Measurements from ENCODE around the gene ZNF862.
"Not testable (repeated sequence)": the region's sequence is repeated elsewhere in the genome, so short reads cannot be mapped to it uniquely, and the experiment has no call there.

The ZNF862 gene

DNA sequence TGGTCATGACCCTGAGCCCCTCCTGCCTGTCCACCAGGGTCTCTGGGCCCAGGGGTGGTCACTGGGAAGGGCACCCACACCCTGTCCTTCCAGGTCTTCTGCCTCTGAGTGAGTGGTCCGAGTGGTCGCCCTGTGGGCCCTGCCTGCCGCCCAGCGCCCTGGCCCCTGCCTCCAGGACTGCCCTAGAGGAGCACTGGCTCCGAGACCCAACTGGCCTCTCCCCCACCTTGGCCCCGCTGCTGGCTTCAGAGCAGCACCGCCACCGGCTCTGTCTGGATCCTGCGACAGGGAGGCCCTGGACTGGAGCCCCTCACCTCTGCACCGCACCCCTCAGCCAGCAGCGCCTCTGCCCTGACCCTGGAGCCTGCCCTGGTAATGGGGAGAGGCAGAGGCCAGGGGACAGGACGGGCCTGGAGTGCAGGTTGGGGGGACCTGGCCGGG is 13.9 kb upstream of the ZNF862 start:
- peaks cover 7 to 10% of the 10 kb centered on the region in 2 donors for H3K4me1 ChIP-seq (ENCODE audit: control insufficient read depth in 2 of 2, insufficient read depth in 2 of 2, low read length in 2 of 2)
- peaks cover 0 to 2% of the 10 kb centered on the region in 2 donors for H3K27me3 ChIP-seq (ENCODE audit: control insufficient read depth in 2 of 2, insufficient read depth in 2 of 2, low read length in 2 of 2)
- no peak overlapping the region for H3K4me3 ChIP-seq (ENCODE audit: low read length in 2 of 2)
- H3K9me3 ChIP-seq (ENCODE audit: control insufficient read depth in 2 of 2, low read length in 2 of 2), result no peaks in the 10 kb centered on the region
- no peaks in the 10 kb centered on the region for H3K36me3 ChIP-seq (ENCODE audit: control insufficient read depth in 2 of 2, insufficient read depth in 2 of 2, low read length in 2 of 2)
- no peak overlapping the region for H3K27ac ChIP-seq (ENCODE audit: low read depth in 2 of 2, low read length in 2 of 2)
- H3K9ac ChIP-seq (ENCODE audit: low read depth in 1 of 2, low read length in 2 of 2), result no peak overlapping the region

DNA sequence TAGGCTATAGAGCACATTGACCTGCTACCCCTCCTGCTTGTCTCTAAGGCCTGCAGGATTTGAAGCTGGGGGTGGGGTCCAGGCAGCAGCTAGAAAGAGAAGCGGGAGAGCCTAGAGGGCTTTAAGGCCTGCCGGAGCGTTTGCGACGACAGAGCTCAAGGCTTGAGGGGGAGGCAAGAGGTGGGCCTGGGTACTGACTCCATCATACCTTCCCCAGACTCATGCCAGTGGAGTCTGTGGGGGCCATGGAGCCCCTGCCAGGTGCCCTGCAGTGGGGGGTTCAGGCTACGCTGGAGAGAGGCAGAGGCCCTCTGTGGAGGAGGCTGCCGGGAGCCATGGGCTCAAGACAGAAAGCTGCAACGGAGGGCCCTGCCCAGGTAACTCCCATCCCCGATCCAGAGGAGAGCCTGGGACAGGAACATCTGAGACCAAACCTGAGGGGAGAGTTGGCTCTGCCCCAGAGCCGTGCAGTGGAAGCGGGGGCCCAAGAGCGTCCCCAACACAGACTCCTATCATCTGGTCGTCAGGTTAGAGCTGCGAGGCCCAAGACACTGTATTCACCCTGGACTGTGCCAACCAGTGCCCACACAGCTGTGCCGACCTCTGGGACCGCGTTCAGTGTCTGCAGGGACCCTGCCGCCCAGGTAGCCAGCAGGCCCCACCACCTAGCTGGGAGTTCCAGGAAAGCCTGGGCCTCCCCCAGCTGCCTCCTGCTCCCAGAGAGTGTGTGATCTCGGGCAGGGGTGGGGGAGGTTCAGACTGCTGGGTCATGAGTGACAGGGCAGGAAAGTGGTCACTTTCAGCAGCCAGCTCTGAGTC is 13.2 kb upstream of the ZNF862 start:
- Histone ChIP-seq H3K9me3 (ENCODE audit: control insufficient read depth in 2 of 2, low read length in 2 of 2) (no peaks in the 10 kb centered on the region), H3K4me3 (ENCODE audit: low read length in 2 of 2) (no peak overlapping the region), H3K4me1 (ENCODE audit: control insufficient read depth in 2 of 2, insufficient read depth in 2 of 2, low read length in 2 of 2) (peaks cover 7 to 10% of the 10 kb centered on the region in 2 donors), H3K27me3 (ENCODE audit: control insufficient read depth in 2 of 2, insufficient read depth in 2 of 2, low read length in 2 of 2) (peaks cover 0 to 2% of the 10 kb centered on the region in 2 donors), H3K9ac (ENCODE audit: low read depth in 1 of 2, low read length in 2 of 2) (no peak overlapping the region), H3K27ac (ENCODE audit: low read depth in 2 of 2, low read length in 2 of 2) (no peak overlapping the region), H3K36me3 (ENCODE audit: control insufficient read depth in 2 of 2, insufficient read depth in 2 of 2, low read length in 2 of 2) (no peaks in the 10 kb centered on the region)

DNA sequence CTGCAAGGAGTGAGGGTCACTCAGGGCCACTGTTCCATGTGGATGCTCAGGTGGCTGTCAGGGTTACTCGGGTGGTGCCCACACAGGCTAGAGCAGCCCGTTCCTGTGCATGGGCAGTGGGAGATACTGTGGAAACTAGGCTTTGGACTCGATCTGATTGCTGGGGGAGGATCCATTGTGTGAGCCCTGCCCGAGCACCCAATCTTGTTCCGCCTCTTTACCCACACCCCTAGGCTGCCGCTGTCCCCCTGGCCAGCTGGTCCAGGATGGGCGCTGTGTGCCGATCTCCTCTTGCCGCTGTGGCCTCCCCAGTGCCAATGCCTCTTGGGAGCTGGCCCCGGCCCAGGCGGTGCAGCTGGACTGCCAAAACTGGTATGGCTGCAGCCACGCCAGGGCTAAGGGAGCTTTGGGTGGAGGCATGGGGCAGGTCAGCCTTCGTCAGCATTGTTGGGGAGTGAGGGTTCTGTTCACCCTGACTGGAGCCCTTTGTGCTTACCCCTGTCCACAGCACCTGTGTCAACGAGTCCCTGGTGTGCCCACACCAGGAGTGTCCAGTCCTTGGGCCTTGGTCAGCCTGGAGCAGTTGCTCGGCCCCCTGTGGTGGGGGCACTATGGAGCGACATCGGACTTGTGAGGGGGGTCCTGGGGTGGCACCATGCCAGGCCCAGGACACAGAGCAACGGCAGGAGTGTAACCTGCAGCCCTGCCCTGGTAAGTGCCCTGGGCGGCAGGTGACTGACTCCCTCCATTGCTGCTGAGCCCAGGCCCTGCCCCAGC is 12.4 kb upstream of the ZNF862 start:
- no peaks in the 10 kb centered on the region for H3K36me3 ChIP-seq (ENCODE audit: control insufficient read depth in 2 of 2, insufficient read depth in 2 of 2, low read length in 2 of 2)

DNA sequence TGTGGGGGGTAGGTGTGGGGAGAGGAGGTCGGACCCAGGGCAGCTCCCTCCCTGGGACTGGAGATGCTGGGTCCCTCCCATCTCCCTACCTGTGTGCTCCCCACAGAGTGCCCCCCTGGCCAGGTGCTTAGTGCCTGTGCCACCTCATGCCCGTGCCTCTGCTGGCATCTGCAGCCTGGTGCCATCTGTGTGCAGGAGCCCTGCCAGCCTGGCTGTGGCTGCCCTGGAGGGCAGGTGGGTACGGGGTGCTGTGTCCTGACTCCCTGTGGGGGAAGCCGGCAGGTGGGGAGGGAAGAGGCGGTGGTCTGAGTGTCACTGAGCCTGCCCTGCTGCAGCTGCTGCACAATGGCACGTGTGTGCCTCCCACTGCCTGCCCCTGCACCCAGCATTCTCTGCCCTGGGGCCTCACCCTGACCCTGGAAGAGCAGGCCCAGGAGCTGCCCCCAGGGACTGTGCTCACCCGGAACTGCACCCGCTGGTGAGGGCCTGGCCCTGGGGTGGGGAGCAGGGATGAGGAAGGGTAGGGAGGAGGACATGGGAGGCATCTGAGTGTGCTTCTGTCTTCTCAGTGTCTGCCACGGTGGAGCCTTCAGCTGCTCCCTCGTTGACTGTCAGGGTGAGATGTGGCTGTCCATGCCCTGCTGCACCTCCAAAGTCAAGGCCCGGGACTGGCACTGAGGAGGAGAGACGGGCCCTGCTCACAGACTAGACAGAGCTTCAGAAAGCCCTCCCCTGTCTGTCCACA is 11.7 kb upstream of the ZNF862 start:
- Histone ChIP-seq H3K27ac (ENCODE audit: low read depth in 2 of 2, low read length in 2 of 2) (no peak overlapping the region), H3K9ac (ENCODE audit: low read depth in 1 of 2, low read length in 2 of 2) (no peak overlapping the region), H3K27me3 (ENCODE audit: control insufficient read depth in 2 of 2, insufficient read depth in 2 of 2, low read length in 2 of 2) (no peaks in the 10 kb centered on the region), H3K4me1 (ENCODE audit: control insufficient read depth in 2 of 2, insufficient read depth in 2 of 2, low read length in 2 of 2) (peaks cover 4% of the 10 kb centered on the region in 2 donors), H3K4me3 (ENCODE audit: low read length in 2 of 2) (no peak overlapping the region), H3K36me3 (ENCODE audit: control insufficient read depth in 2 of 2, insufficient read depth in 2 of 2, low read length in 2 of 2) (no peaks in the 10 kb centered on the region), H3K9me3 (ENCODE audit: control insufficient read depth in 2 of 2, low read length in 2 of 2) (no peaks in the 10 kb centered on the region)

More for the DNA sequence above, 12.4 kb upstream of the ZNF862 start:
- Histone ChIP-seq H3K27ac (ENCODE audit: low read depth in 2 of 2, low read length in 2 of 2) (no peak overlapping the region), H3K27me3 (ENCODE audit: control insufficient read depth in 2 of 2, insufficient read depth in 2 of 2, low read length in 2 of 2) (peaks cover 0 to 2% of the 10 kb centered on the region in 2 donors), H3K4me3 (ENCODE audit: low read length in 2 of 2) (no peak overlapping the region), H3K4me1 (ENCODE audit: control insufficient read depth in 2 of 2, insufficient read depth in 2 of 2, low read length in 2 of 2) (peaks cover 7 to 10% of the 10 kb centered on the region in 2 donors), H3K9ac (ENCODE audit: low read depth in 1 of 2, low read length in 2 of 2) (no peak overlapping the region), H3K9me3 (ENCODE audit: control insufficient read depth in 2 of 2, low read length in 2 of 2) (no peaks in the 10 kb centered on the region)

DNA sequence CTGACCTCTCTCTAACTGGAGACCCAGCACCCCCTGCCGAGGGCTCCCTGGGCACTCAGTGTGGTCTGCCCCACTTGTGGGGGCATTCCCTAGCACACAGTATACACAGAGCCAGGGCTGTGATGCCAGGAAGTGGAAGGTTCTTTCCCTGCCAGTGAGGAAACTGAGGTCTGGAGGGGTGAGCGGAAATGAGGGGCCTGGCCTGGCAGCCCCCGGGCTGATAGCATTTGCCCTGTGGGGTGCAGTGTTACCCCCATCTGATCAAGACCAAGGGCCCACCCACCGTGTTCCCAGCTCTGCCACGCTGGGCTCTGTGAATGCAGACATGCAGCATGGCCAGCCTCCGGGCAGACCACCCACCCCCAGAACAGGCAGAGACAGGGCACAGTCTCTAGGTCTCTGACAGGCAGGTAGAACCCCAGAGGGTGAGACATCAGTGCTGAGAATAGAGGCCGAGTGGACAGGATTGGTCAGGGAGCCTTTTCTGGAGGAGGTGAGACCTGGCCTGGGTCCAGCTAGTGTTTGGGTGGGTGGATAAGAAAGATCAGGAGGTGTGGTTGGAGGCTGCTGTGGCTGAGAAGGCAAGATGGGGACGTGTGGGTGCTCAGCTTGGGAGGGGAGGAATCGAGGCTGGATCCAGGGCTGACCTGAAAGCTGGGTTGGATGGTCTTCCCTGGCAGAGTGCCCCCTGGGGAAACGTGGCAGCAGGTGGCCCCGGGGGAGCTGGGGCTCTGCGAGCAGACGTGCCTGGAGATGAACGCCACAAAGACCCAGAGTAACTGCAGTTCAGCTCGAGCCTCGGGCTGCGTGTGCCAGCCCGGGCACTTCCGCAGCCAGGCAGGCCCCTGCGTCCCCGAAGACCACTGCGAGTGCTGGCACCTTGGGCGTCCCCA is 10.8 kb upstream of the ZNF862 start:
- Histone ChIP-seq H3K27ac (ENCODE audit: low read depth in 2 of 2, low read length in 2 of 2) (no peak overlapping the region), H3K4me1 (ENCODE audit: control insufficient read depth in 2 of 2, insufficient read depth in 2 of 2, low read length in 2 of 2) (no peaks in the 10 kb centered on the region), H3K4me3 (ENCODE audit: low read length in 2 of 2) (no peak overlapping the region), H3K36me3 (ENCODE audit: control insufficient read depth in 2 of 2, insufficient read depth in 2 of 2, low read length in 2 of 2) (no peaks in the 10 kb centered on the region), H3K27me3 (ENCODE audit: control insufficient read depth in 2 of 2, insufficient read depth in 2 of 2, low read length in 2 of 2) (peaks cover 0 to 2% of the 10 kb centered on the region in 2 donors), H3K9me3 (ENCODE audit: control insufficient read depth in 2 of 2, low read length in 2 of 2) (no peaks in the 10 kb centered on the region), H3K9ac (ENCODE audit: low read depth in 1 of 2, low read length in 2 of 2) (no peak overlapping the region)

DNA sequence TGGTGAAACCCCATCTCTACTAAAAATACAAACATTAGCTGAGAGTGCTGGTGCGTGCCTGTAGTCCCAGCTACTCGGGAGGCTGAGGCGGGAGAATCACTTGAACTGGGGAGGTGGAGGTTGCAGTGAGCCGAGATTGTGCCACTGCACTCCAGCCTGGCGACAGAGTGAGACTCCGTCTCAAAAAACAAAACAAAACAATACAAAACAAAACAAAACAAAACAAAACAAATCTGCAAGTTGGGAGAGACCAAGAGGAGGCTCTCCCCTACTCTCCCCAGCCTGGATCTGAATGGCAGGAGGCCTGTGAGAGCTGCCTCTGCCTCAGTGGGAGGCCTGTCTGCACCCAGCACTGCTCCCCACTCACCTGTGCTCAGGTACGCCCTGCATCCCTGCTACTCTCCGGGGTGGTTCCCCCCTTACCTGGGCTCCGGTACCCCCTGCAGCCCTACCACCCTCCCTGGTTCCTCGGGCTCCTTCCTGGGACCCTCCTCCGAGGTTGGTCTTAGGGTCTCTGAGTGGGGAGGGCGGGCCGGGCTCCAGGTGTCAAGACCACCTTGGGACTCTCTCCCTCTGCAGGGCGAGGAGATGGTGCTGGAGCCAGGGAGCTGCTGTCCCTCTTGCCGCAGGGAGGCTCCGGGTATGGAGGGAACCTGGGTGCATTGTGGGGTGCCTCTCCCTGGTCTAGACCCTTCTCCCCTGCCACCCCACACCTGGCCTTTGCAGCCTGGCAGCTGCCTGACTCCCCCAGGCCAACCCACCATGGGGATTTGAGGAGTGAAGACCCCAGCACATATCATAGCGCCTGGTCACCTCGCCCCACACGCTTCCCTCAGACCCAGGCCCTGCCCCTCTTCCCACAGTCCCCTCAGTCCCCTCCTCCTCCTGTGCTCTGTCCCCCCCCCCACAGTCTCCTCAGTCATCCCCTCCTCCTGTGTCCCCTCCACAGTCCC is 9.5 kb upstream of the ZNF862 start:
- Histone ChIP-seq H3K27me3 (ENCODE audit: control insufficient read depth in 2 of 2, insufficient read depth in 2 of 2, low read length in 2 of 2) (peaks cover 0 to 3% of the 10 kb centered on the region in 2 donors), H3K9me3 (ENCODE audit: control insufficient read depth in 2 of 2, low read length in 2 of 2) (no peaks in the 10 kb centered on the region), H3K9ac (ENCODE audit: low read depth in 1 of 2, low read length in 2 of 2) (no peak overlapping the region), H3K4me1 (ENCODE audit: control insufficient read depth in 2 of 2, insufficient read depth in 2 of 2, low read length in 2 of 2) (no peaks in the 10 kb centered on the region), H3K27ac (ENCODE audit: low read depth in 2 of 2, low read length in 2 of 2) (no peak overlapping the region), H3K4me3 (ENCODE audit: low read length in 2 of 2) (no peak overlapping the region), H3K36me3 (ENCODE audit: control insufficient read depth in 2 of 2, insufficient read depth in 2 of 2, low read length in 2 of 2) (no peaks in the 10 kb centered on the region)

DNA sequence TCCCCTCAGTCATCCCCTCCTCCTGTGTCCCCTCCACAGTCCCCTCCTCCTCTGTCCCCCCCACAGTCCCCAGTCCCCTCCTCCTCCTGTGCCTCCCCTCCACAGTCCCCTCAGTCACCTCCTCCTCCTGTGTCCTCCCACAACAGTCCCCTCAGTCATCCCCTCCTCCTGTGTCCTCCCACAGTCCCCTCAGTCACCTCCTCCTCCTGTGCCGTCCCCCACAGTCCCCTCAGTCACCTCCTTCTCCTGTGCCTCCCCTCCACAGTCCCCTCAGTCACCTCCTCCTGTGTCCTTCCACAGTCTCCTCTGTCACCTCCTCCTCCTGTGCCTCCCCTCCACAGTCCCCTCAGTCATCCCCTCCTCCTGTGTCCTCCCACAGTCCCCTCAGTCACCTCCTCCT is 7.6 kb upstream of the ZNF862 start:
- not testable (repeated sequence) for H3K9me3 ChIP-seq (ENCODE audit: control insufficient read depth in 2 of 2, low read length in 2 of 2); H3K36me3 ChIP-seq (ENCODE audit: control insufficient read depth in 2 of 2, insufficient read depth in 2 of 2, low read length in 2 of 2); H3K27me3 ChIP-seq (ENCODE audit: control insufficient read depth in 2 of 2, insufficient read depth in 2 of 2, low read length in 2 of 2); H3K27ac ChIP-seq (ENCODE audit: low read depth in 2 of 2, low read length in 2 of 2); H3K4me3 ChIP-seq (ENCODE audit: low read length in 2 of 2); H3K4me1 ChIP-seq (ENCODE audit: control insufficient read depth in 2 of 2, insufficient read depth in 2 of 2, low read length in 2 of 2); H3K9ac ChIP-seq (ENCODE audit: low read depth in 1 of 2, low read length in 2 of 2)

DNA sequence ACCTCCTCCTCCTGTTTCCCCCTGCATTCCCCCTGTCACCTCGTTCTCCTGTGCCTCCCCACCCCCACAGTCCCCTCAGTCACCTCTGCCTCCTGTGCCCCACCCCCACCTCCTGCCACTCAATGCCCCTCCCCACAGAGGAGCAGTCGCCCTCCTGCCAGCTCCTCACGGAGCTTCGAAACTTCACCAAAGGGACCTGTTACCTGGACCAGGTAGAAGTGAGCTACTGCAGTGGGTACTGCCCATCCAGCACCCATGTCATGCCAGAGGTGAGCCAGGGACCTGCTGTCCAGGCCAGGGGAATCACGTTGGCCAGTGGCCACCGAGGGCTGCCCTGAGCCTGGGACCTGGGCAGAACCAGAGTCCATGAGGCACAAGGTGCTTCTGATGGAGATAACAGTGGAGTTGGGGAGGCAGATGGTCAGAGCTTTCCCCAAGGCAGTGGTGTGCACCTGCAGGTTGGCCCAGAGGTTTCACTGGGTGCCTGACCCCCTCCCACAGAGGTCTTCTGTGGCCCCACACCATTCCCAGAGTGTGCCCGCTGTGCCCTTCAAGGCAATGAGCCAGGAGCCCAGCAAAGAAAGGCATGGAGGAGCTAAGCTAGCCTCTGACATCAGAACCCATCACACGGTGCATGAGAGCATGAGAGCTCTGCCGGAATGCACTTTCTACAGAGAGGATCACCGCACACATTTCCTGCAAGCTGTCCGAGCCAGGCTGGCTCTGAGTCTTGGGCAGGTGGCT is 7.0 kb upstream of the ZNF862 start:
- Histone ChIP-seq H3K27me3 (ENCODE audit: control insufficient read depth in 2 of 2, insufficient read depth in 2 of 2, low read length in 2 of 2) (peaks cover 0 to 3% of the 10 kb centered on the region in 2 donors), H3K4me3 (ENCODE audit: low read length in 2 of 2) (no peak overlapping the region), H3K36me3 (ENCODE audit: control insufficient read depth in 2 of 2, insufficient read depth in 2 of 2, low read length in 2 of 2) (no peaks in the 10 kb centered on the region), H3K9me3 (ENCODE audit: control insufficient read depth in 2 of 2, low read length in 2 of 2) (no peaks in the 10 kb centered on the region), H3K4me1 (ENCODE audit: control insufficient read depth in 2 of 2, insufficient read depth in 2 of 2, low read length in 2 of 2) (no peaks in the 10 kb centered on the region), H3K9ac (ENCODE audit: low read depth in 1 of 2, low read length in 2 of 2) (no peak overlapping the region), H3K27ac (ENCODE audit: low read depth in 2 of 2, low read length in 2 of 2) (no peak overlapping the region)

Measured in mucosa of rectum (tissue), 2 donors.